ENCODE measurements around the gene CENPS. TPM values are rescaled to one million over a fixed set of nuclear protein-coding genes. Genes with fewer than 3 reads are reported as not detected.

Gene CENPS
- total RNA-seq (21.9 TPM), polyA plus RNA-seq (ENCODE audit: insufficient read depth, low read depth, low replicate concordance) (45.1 TPM)
- long read RNA-seq, donor 1, transcript CENPS-204 (5 exons, 914 nt) = major isoform, 7 of 20 reads
- long read RNA-seq, donor 1, partial matches to known transcripts = 8 of 20 reads
- long read RNA-seq, donor 1, other reads (novel, unspliced or antisense) = 0 of 20 reads
- long read RNA-seq, donor 2, transcript CENPS-204 (5 exons, 914 nt) = major isoform, 10 of 15 reads
- long read RNA-seq, donor 2, partial matches to known transcripts = 0 of 15 reads
- long read RNA-seq, donor 2, other reads (novel, unspliced or antisense) = 0 of 15 reads
- long read RNA-seq, donor 3, transcript CENPS-204 (5 exons, 914 nt) = major isoform, 7 of 17 reads
- long read RNA-seq, donor 3, partial matches to known transcripts = 6 of 17 reads
- long read RNA-seq, donor 3, other reads (novel, unspliced or antisense) = 0 of 17 reads
- long read RNA-seq, donor 4, transcript CENPS-204 (5 exons, 914 nt) = major isoform, 6 of 8 reads
- long read RNA-seq, donor 4, partial matches to known transcripts = 0 of 8 reads
- long read RNA-seq, donor 4, other reads (novel, unspliced or antisense) = 0 of 8 reads
- long read RNA-seq, donor 5 = 0 reads
- long read RNA-seq, donor 6, transcript CENPS-204 (5 exons, 914 nt) = minor isoform, 7 of 30 reads
- long read RNA-seq, donor 6, transcript CENPS-201 (5 exons, 896 nt) = major isoform, 8 of 30 reads
- long read RNA-seq, donor 6, partial matches to known transcripts = 12 of 30 reads
- long read RNA-seq, donor 6, other reads (novel, unspliced or antisense) = 0 of 30 reads
- long read RNA-seq, donor 7, transcript CENPS-204 (5 exons, 914 nt) = major isoform, 6 of 11 reads
- long read RNA-seq, donor 7, partial matches to known transcripts = 4 of 11 reads
- long read RNA-seq, donor 7, other reads (novel, unspliced or antisense) = 0 of 11 reads
- long read RNA-seq, donor 8, transcript CENPS-204 (5 exons, 914 nt) = major isoform, 7 of 20 reads
- long read RNA-seq, donor 8, transcript CENPS-201 (5 exons, 896 nt) = minor isoform, 5 of 20 reads
- long read RNA-seq, donor 8, partial matches to known transcripts = 6 of 20 reads
- long read RNA-seq, donor 8, other reads (novel, unspliced or antisense) = 0 of 20 reads
- long read RNA-seq, donor 9, partial matches to known transcripts = 0 of 4 reads
- long read RNA-seq, donor 9, other reads (novel, unspliced or antisense) = 0 of 4 reads
- long read RNA-seq, donor 10, transcript CENPS-204 (5 exons, 914 nt) = major isoform, 5 of 5 reads
- long read RNA-seq, donor 10, partial matches to known transcripts = 0 of 5 reads
- long read RNA-seq, donor 10, other reads (novel, unspliced or antisense) = 0 of 5 reads

DNA sequence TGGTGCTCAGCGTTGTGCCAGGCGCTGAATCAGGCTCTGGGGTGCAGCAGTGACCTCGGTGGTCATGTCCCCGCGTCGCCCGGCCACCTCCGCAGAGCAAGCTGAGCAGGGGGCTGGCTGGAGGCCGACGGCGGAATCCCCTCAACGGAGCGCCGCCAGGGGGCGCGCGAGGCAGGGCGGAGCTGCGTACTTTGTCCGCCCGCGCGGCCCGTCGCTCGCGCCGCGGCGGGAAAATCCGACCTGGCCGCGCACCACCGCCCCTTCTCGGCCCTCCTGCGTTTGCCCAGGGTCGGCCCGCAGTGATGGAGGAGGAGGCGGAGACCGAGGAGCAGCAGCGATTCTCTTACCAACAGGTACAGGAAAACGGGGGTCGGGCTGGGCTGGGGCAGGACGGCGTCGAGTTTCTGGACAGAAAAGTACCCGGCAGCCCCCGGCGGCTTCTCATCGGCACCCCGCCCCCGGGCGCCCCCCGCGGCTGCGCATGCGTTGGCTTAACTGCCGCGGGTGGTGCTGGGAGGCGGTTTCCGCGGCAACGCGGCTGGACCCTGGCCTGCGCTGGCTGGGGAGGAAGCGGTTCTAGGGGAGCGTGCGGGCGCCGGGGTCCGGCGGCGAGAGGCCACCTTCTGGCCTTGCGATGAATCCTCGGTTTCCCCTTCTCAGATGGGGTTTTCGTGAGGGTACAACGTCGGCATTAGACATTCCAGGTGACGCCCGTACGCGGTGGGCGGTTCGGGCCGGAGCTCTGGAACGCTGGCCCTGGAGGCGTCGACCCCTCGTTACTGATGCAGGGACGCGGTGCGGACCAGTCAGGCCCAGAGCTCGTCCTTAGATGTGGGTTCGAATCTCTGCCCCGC lies at the start of gene CENPS:
CENPS (plus strand) TSS at position 218 of the 854 bp plus-strand sequence; CDS start at position 303, 85 bp downstream.
- DNase-seq = peak; percentile 92 to 96 (median 96)
- H3K4me3 ChIP-seq (ENCODE audit: low read length in 3 of 3) = peak within 1 kb of the TSS; percentile 74 to 98 (median 93)
- no peaks in the 10 kb centered on the region for H3K36me3 ChIP-seq (ENCODE audit: control insufficient read depth in 2 of 3, insufficient read depth in 3 of 3, low read length in 3 of 3)
- peaks cover 3 to 15% (median 9%) of the 10 kb centered on the region in 3 donors for H3K4me1 ChIP-seq (ENCODE audit: control insufficient read depth in 2 of 3, insufficient read depth in 2 of 3, low read depth in 1 of 3, low read length in 3 of 3)
- TF ChIP-seq, protein P1, sequence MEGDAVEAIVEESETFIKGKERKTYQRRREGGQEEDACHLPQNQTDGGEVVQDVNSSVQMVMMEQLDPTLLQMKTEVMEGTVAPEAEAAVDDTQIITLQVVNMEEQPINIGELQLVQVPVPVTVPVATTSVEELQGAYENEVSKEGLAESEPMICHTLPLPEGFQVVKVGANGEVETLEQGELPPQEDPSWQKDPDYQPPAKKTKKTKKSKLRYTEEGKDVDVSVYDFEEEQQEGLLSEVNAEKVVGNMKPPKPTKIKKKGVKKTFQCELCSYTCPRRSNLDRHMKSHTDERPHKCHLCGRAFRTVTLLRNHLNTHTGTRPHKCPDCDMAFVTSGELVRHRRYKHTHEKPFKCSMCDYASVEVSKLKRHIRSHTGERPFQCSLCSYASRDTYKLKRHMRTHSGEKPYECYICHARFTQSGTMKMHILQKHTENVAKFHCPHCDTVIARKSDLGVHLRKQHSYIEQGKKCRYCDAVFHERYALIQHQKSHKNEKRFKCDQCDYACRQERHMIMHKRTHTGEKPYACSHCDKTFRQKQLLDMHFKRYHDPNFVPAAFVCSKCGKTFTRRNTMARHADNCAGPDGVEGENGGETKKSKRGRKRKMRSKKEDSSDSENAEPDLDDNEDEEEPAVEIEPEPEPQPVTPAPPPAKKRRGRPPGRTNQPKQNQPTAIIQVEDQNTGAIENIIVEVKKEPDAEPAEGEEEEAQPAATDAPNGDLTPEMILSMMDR (IDR thresholded peaks at IDR 0.05; ENCODE audit: borderline replicate concordance, extremely low read depth, insufficient read depth) = peak; percentile 91
- H3K9me3 ChIP-seq (ENCODE audit: control insufficient read depth in 2 of 3, insufficient read depth in 1 of 3, low read length in 3 of 3) = no peaks in the 10 kb centered on the region
- H3K9ac ChIP-seq (ENCODE audit: low read length in 3 of 3) = peak within 1 kb of the TSS; percentile 78 to 91 (median 83)
- no peak for FAIRE-seq
- no peaks in the 10 kb centered on the region for H3K27me3 ChIP-seq (ENCODE audit: control insufficient read depth, insufficient read depth, low read length)
- intact Hi-C loops (cut with DNase I) = no loop called here
- H3K27ac ChIP-seq (ENCODE audit: low read depth in 2 of 2, low read length in 2 of 2) = peak within 1 kb of the TSS; percentile 8 to 63

GRCh38 chr1:10380594-10381275 lies 49.5 kb upstream of the CENPS start:
- no peaks in the 10 kb centered on the region for H3K27me3 ChIP-seq (ENCODE audit: control insufficient read depth, insufficient read depth, low read length)
- DNase-seq (peak in 1 of 5 donors; percentile 57), FAIRE-seq (no peak)
- H3K4me1 ChIP-seq (ENCODE audit: control insufficient read depth in 2 of 3, insufficient read depth in 2 of 3, low read depth in 1 of 3, low read length in 3 of 3) = no peaks in the 10 kb centered on the region
- TF ChIP-seq, protein P1 (IDR thresholded peaks at IDR 0.05; ENCODE audit: borderline replicate concordance, extremely low read depth, insufficient read depth) = no peak
- no peak overlapping the region for H3K27ac ChIP-seq (ENCODE audit: low read depth in 2 of 2, low read length in 2 of 2)
- H3K9ac ChIP-seq (ENCODE audit: low read length in 3 of 3) = no peak overlapping the region
- H3K9me3 ChIP-seq (ENCODE audit: control insufficient read depth in 2 of 3, insufficient read depth in 1 of 3, low read length in 3 of 3) = no peaks in the 10 kb centered on the region
- no peak overlapping the region for H3K4me3 ChIP-seq (ENCODE audit: low read length in 3 of 3)
- intact Hi-C loops (cut with DNase I) = no loop called here
- H3K36me3 ChIP-seq (ENCODE audit: control insufficient read depth in 2 of 3, insufficient read depth in 3 of 3, low read length in 3 of 3) = peaks cover 2 to 18% (median 17%) of the 10 kb centered on the region in 3 donors

All from kidney (tissue), 22 donors.